Measurements from ENCODE around the gene SOWAHA.
"Not testable (repeated sequence)": the region's sequence is repeated elsewhere in the genome, so short reads cannot be mapped to it uniquely, and the experiment has no call there.

The SOWAHA gene

GRCh38 chr5:132827943-132828673 lies 15.0 kb downstream of the SOWAHA start:
- no peak for DNase-seq

- DNase-seq = no peak
Measured at GRCh38 chr5:132828846-132829494, 15.9 kb downstream of the SOWAHA start.

- DNase-seq = peak; percentile 52
Measured at GRCh38 chr5:132829742-132830435, 16.8 kb downstream of the SOWAHA start.

- DNase-seq = no peak
Measured at GRCh38 chr5:132830436-132831094, 17.5 kb downstream of the SOWAHA start, which contains the start of gene SHROOM1. Gene SHROOM1, minus strand, starts transcription at chr5:132830647. Its CDS starts 4,507 bp downstream, at chr5:132826140.

GRCh38 chr5:132831095-132831860 lies 18.2 kb downstream of the SOWAHA start:
- no peak for DNase-seq

GRCh38 chr5:132832612-132833011 lies 19.5 kb downstream of the SOWAHA start:
- no peak for DNase-seq

- DNase-seq = no peak
Measured at GRCh38 chr5:132834057-132834456, 21.0 kb downstream of the SOWAHA start.

GRCh38 chr5:132836852-132837251 lies 23.8 kb downstream of the SOWAHA start:
- DNase-seq = no peak

GRCh38 chr5:132837868-132838267 lies 24.8 kb downstream of the SOWAHA start:
- no peak for DNase-seq

- no peak for DNase-seq
Measured at GRCh38 chr5:132838516-132839282, 25.6 kb downstream of the SOWAHA start.

- no peak for DNase-seq
Measured at GRCh38 chr5:132839426-132840301, 26.6 kb downstream of the SOWAHA start.

- no peak for DNase-seq
Measured at GRCh38 chr5:132840313-132840712, 27.2 kb downstream of the SOWAHA start.

GRCh38 chr5:132840896-132841295 lies 27.8 kb downstream of the SOWAHA start:
- DNase-seq = no peak

- no peak for DNase-seq
Measured at GRCh38 chr5:132841305-132841704, 28.2 kb downstream of the SOWAHA start.

- DNase-seq = no peak
Measured at GRCh38 chr5:132848270-132848669, 35.2 kb downstream of the SOWAHA start.

GRCh38 chr5:132849347-132849746 lies 36.2 kb downstream of the SOWAHA start:
- DNase-seq = no peak

- no peak for DNase-seq
Measured at GRCh38 chr5:132850066-132850465, 37.0 kb downstream of the SOWAHA start.

- no peak for DNase-seq
Measured at GRCh38 chr5:132853323-132853722, 40.2 kb downstream of the SOWAHA start.

GRCh38 chr5:132853790-132854189 lies 40.7 kb downstream of the SOWAHA start:
- no peak for DNase-seq

GRCh38 chr5:132854301-132854700 lies 41.2 kb downstream of the SOWAHA start:
- DNase-seq = no peak

- DNase-seq = not testable (repeated sequence)
Measured at GRCh38 chr5:132854992-132855391, 41.9 kb downstream of the SOWAHA start.
